ENCODE measurements around the gene CALR3. TPM values are rescaled to one million over a fixed set of nuclear protein-coding genes. Genes with fewer than 3 reads are reported as not detected.

Gene CALR3
- total and polyA plus RNA-seq, 2 experiments from 2014 or later = not detected

GRCh38 chr19:16456652-16457194 lies 39.2 kb downstream of the CALR3 start:
- no peaks in the 10 kb centered on the region for H3K9me2 ChIP-seq (replicated peaks; ENCODE audit: insufficient read depth)
- H3K36me3 ChIP-seq (replicated peaks; ENCODE audit: insufficient read depth, low read depth) = no peaks in the 10 kb centered on the region
- no peak overlapping the region for H2AFZ ChIP-seq
- no peaks in the 10 kb centered on the region for H3K9me3 ChIP-seq (ENCODE audit: low read depth)
- no peak for DNase-seq (ENCODE audit: low spot score)
- H3K4me1 ChIP-seq (ENCODE audit: insufficient read depth) = peaks cover 21% of the 10 kb centered on the region
- no peaks in the 10 kb centered on the region for H3K27me3 ChIP-seq
- WGBS (ENCODE audit: low lambda C conversion rate, missing lambda C conversion rate) = 78% methylated on average over 11 of the region's 11 CpGs
- peak overlapping the region; percentile 46 for H3K4me2 ChIP-seq
- no peak overlapping the region for H3K4me3 ChIP-seq
- no peak for TF ChIP-seq CTCF (IDR thresholded peaks at IDR 0.05; ENCODE audit: poor library complexity)
- no peak for TF ChIP-seq EZH2phosphoT487 (IDR thresholded peaks at IDR 0.05; ENCODE audit: low read depth, severe bottlenecking, unreplicated experiment)
- no peak for TF ChIP-seq EZH2 (IDR thresholded peaks at IDR 0.05; ENCODE audit: borderline replicate concordance)
- peak overlapping the region; percentile 31 for H3K27ac ChIP-seq
- H4K20me1 ChIP-seq (ENCODE audit: insufficient read depth, poor library complexity, severe bottlenecking) = peaks cover 70% of the 10 kb centered on the region
- H3K79me2 ChIP-seq = peaks cover 98% of the 10 kb centered on the region

GRCh38 chr19:16455489-16455888 lies 40.5 kb downstream of the CALR3 start:
- H3K27ac ChIP-seq = no peak overlapping the region
- H3K36me3 ChIP-seq (replicated peaks; ENCODE audit: insufficient read depth, low read depth) = no peaks in the 10 kb centered on the region
- H3K4me2 ChIP-seq = no peak overlapping the region
- no peaks in the 10 kb centered on the region for H3K27me3 ChIP-seq
- WGBS (ENCODE audit: low lambda C conversion rate, missing lambda C conversion rate) = 90% methylated on average over 5 of the region's 5 CpGs
- H3K4me3 ChIP-seq = no peak overlapping the region
- H3K9me3 ChIP-seq (ENCODE audit: low read depth) = no peaks in the 10 kb centered on the region
- no peak for DNase-seq (ENCODE audit: low spot score)
- peaks cover 21% of the 10 kb centered on the region for H3K4me1 ChIP-seq (ENCODE audit: insufficient read depth)
- no peak for TF ChIP-seq EZH2 (IDR thresholded peaks at IDR 0.05; ENCODE audit: borderline replicate concordance)
- no peak for TF ChIP-seq EZH2phosphoT487 (IDR thresholded peaks at IDR 0.05; ENCODE audit: low read depth, severe bottlenecking, unreplicated experiment)
- TF ChIP-seq CTCF (IDR thresholded peaks at IDR 0.05; ENCODE audit: poor library complexity) = no peak
- H3K79me2 ChIP-seq = peaks cover 100% of the 10 kb centered on the region
- H3K9me2 ChIP-seq (replicated peaks; ENCODE audit: insufficient read depth) = no peaks in the 10 kb centered on the region
- H4K20me1 ChIP-seq (ENCODE audit: insufficient read depth, poor library complexity, severe bottlenecking) = peaks cover 61% of the 10 kb centered on the region
- no peak overlapping the region for H2AFZ ChIP-seq

GRCh38 chr19:16454351-16454918 lies 41.5 kb downstream of the CALR3 start:
- WGBS (ENCODE audit: low lambda C conversion rate, missing lambda C conversion rate) = 78% methylated on average over 9 of the region's 10 CpGs
- H3K4me2 ChIP-seq = no peak overlapping the region
- H4K20me1 ChIP-seq (ENCODE audit: insufficient read depth, poor library complexity, severe bottlenecking) = peaks cover 54% of the 10 kb centered on the region
- H3K79me2 ChIP-seq = peaks cover 100% of the 10 kb centered on the region
- no peak overlapping the region for H3K27ac ChIP-seq
- H3K9me3 ChIP-seq (ENCODE audit: low read depth) = no peaks in the 10 kb centered on the region
- DNase-seq (ENCODE audit: low spot score) = no peak
- TF ChIP-seq CTCF (IDR thresholded peaks at IDR 0.05; ENCODE audit: poor library complexity) (no peak), EZH2phosphoT487 (IDR thresholded peaks at IDR 0.05; ENCODE audit: low read depth, severe bottlenecking, unreplicated experiment) (no peak), EZH2 (IDR thresholded peaks at IDR 0.05; ENCODE audit: borderline replicate concordance) (no peak)
- no peak overlapping the region for H2AFZ ChIP-seq
- H3K36me3 ChIP-seq (replicated peaks; ENCODE audit: insufficient read depth, low read depth) = no peaks in the 10 kb centered on the region
- peaks cover 21% of the 10 kb centered on the region for H3K4me1 ChIP-seq (ENCODE audit: insufficient read depth)
- no peaks in the 10 kb centered on the region for H3K27me3 ChIP-seq
- no peak overlapping the region for H3K4me3 ChIP-seq
- no peaks in the 10 kb centered on the region for H3K9me2 ChIP-seq (replicated peaks; ENCODE audit: insufficient read depth)
